ENCODE data around the gene C5orf46.

DNA sequence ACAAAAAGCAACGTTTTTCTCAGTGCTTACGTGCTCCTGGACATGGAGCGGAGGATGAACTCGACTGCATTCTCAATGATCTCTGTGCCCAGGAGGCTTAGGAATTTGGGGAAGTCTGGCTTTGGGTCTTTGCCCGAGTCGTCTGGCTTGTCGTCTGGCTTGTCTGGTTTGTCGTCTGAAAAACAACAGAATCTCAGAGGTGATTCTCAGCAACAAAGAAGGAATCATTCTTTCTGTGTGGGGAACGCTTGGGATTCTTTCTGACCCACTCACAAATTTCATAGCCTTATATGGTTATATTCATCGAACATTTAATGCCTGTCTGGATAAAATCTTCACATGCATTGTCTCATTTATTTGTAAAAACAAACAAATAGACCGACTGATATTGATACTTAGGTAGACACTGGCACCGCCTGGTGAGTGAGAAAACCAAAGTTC is 4.7 kb downstream of the C5orf46 start:
- TF ChIP-seq, protein P1, sequence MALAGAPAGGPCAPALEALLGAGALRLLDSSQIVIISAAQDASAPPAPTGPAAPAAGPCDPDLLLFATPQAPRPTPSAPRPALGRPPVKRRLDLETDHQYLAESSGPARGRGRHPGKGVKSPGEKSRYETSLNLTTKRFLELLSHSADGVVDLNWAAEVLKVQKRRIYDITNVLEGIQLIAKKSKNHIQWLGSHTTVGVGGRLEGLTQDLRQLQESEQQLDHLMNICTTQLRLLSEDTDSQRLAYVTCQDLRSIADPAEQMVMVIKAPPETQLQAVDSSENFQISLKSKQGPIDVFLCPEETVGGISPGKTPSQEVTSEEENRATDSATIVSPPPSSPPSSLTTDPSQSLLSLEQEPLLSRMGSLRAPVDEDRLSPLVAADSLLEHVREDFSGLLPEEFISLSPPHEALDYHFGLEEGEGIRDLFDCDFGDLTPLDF (CRISPR knock-in tag; IDR thresholded peaks at IDR 0.05) = no peak
- TF ChIP-seq, protein P2, sequence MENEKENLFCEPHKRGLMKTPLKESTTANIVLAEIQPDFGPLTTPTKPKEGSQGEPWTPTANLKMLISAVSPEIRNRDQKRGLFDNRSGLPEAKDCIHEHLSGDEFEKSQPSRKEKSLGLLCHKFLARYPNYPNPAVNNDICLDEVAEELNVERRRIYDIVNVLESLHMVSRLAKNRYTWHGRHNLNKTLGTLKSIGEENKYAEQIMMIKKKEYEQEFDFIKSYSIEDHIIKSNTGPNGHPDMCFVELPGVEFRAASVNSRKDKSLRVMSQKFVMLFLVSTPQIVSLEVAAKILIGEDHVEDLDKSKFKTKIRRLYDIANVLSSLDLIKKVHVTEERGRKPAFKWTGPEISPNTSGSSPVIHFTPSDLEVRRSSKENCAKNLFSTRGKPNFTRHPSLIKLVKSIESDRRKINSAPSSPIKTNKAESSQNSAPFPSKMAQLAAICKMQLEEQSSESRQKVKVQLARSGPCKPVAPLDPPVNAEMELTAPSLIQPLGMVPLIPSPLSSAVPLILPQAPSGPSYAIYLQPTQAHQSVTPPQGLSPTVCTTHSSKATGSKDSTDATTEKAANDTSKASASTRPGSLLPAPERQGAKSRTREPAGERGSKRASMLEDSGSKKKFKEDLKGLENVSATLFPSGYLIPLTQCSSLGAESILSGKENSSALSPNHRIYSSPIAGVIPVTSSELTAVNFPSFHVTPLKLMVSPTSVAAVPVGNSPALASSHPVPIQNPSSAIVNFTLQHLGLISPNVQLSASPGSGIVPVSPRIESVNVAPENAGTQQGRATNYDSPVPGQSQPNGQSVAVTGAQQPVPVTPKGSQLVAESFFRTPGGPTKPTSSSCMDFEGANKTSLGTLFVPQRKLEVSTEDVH (IDR thresholded peaks at IDR 0.05; ENCODE audit: low read depth, partially characterized antibody) = no peak
- no peak for TF ChIP-seq TAF1 (IDR thresholded peaks at IDR 0.05; ENCODE audit: control insufficient read depth, extremely low read depth, insufficient read depth, low read length, severe bottlenecking)
- TF ChIP-seq, protein P3, sequence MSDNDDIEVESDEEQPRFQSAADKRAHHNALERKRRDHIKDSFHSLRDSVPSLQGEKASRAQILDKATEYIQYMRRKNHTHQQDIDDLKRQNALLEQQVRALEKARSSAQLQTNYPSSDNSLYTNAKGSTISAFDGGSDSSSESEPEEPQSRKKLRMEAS (CRISPR knock-in tag; IDR thresholded peaks at IDR 0.05) = no peak
